Colonic mucosa (tissue), 4 donors: ENCODE results near the gene SPSB2. TPM values are rescaled to one million over a fixed set of nuclear protein-coding genes. Genes with fewer than 3 reads are reported as not detected.

Experiments
- DNase-seq: peaks from one replicate; pipeline ENCODE4 v3.0.0-alpha.2; 2020
- H3K27ac ChIP-seq: fragments of 200-600 bp; one replicate; pipeline ENCODE4 v1.8.0; 2021
- H3K27me3 ChIP-seq: fragments of 200-600 bp; one replicate; pipeline ENCODE4 v1.8.0; 2021
- H3K36me3 ChIP-seq: fragments of 200-600 bp; one replicate; pipeline ENCODE4 v1.8.0; 2021
- H3K4me1 ChIP-seq: fragments of 200-600 bp; one replicate; pipeline ENCODE4 v1.8.0; 2021; ENCODE audit warnings: mild to moderate bottlenecking
- H3K4me3 ChIP-seq: fragments of 200-600 bp; one replicate; pipeline ENCODE4 v1.8.0; 2021
- H3K9ac ChIP-seq, 2 donors: one replicate each; pipeline ENCODE4 v1.7.0; 2013; ENCODE audit warnings: control low read depth in 2 of 2, low read depth in 2 of 2, low read length in 2 of 2
- H3K9me3 ChIP-seq: fragments of 200-600 bp; one replicate; pipeline ENCODE4 v1.8.0; 2021
- intact Hi-C: fragments of 100-400 bp; cut with DNase I; formaldehyde crosslinking; loops from one replicate; pipeline ENCODE4 v1.14.1; 2022
- total RNA-seq, 2 donors: library from RNA; stranded (reverse); fragmentation: NEBNext Ultra II Directional in 1 of 2; extraction: Animal tissue kit (Norgen Biotek cat#: 25700) in 1 of 2; gene quantifications; one replicate each; pipeline ENCODE4 v1.2.1, GENCODE V29; 2021
- TF ChIP-seq, protein P1 (sequence below): fragments of 200-600 bp; IDR thresholded peaks from one replicate; pipeline ENCODE4 v1.8.0; 2022; ENCODE audit warnings: antibody characterized with exemption, mild to moderate bottlenecking
- donor health status: healthy.
- donor health status: DM: no; HTN: no; CAD: no.
- donor health status: DM: no; HTN: no; CAD: no.

Gene SPSB2
- total RNA-seq, 2 donors from 2014 or later, result 8.4 to 19.8 TPM

DNA sequence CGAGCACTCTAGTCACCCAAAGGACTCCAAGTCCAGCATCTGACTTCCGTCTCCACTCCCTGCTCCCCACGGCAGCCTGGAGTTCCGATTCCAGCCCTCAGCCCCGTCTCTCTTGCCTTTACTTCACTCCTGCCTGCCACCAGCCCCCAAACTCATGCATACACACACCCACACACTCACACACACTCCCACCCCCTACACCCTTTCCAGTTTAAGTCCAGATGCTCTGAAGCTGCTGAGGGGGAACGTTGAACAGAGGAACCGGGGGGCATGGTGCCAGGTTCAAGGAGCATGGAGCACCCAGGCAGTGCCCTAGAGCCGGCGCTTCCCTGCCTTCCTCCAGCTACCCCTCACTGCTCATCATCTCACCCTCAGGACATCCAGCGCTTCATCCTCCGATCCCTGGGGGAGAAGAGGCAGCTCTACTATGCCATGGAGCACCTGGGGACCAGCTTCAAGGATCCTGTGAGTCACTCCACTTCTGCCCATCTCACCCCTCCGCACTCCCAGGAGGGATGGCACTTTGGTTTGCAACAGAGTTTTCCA, 41.6 kb downstream of the SPSB2 start:
- H3K4me1 ChIP-seq, result no peaks in the 10 kb centered on the region
- intact Hi-C loops, result no loop called here
- no peaks in the 10 kb centered on the region for H3K9me3 ChIP-seq
- H3K27me3 ChIP-seq, result peaks cover 16% of the 10 kb centered on the region
- H3K4me3 ChIP-seq, result no peak overlapping the region
- TF ChIP-seq, protein P1, sequence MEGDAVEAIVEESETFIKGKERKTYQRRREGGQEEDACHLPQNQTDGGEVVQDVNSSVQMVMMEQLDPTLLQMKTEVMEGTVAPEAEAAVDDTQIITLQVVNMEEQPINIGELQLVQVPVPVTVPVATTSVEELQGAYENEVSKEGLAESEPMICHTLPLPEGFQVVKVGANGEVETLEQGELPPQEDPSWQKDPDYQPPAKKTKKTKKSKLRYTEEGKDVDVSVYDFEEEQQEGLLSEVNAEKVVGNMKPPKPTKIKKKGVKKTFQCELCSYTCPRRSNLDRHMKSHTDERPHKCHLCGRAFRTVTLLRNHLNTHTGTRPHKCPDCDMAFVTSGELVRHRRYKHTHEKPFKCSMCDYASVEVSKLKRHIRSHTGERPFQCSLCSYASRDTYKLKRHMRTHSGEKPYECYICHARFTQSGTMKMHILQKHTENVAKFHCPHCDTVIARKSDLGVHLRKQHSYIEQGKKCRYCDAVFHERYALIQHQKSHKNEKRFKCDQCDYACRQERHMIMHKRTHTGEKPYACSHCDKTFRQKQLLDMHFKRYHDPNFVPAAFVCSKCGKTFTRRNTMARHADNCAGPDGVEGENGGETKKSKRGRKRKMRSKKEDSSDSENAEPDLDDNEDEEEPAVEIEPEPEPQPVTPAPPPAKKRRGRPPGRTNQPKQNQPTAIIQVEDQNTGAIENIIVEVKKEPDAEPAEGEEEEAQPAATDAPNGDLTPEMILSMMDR, result no peak
- H3K36me3 ChIP-seq, result no peaks in the 10 kb centered on the region
- DNase-seq, result no peak
- H3K9ac ChIP-seq, result no peak overlapping the region
- H3K27ac ChIP-seq, result no peak overlapping the region

DNA sequence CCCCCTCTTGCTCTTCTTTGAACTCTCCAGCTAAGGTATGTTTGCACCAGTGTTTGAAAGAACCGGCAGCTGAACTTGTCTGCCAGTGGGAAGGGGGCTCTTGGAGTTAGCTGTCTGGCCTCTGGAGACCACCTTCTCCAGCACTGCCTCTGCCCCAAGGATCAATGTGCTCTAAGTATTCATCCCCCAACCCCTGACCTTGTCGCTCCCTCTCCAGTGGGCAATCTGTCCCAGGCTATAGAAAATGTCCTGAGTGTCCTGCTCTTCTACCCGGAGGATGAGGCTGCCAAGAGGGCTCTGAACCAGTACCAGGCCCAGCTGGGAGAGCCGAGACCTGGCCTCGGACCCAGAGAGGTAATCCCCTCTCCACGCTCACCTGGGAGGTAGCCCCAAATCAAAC, 42.1 kb downstream of the SPSB2 start:
- intact Hi-C loops, result no loop called here
- DNase-seq, result no peak
- Histone ChIP-seq H3K36me3 (no peaks in the 10 kb centered on the region), H3K9me3 (no peaks in the 10 kb centered on the region), H3K4me3 (no peak overlapping the region), H3K27ac (no peak overlapping the region), H3K9ac (no peak overlapping the region), H3K27me3 (peaks cover 16% of the 10 kb centered on the region), H3K4me1 (no peaks in the 10 kb centered on the region)
- TF ChIP-seq, protein P1, result no peak

DNA sequence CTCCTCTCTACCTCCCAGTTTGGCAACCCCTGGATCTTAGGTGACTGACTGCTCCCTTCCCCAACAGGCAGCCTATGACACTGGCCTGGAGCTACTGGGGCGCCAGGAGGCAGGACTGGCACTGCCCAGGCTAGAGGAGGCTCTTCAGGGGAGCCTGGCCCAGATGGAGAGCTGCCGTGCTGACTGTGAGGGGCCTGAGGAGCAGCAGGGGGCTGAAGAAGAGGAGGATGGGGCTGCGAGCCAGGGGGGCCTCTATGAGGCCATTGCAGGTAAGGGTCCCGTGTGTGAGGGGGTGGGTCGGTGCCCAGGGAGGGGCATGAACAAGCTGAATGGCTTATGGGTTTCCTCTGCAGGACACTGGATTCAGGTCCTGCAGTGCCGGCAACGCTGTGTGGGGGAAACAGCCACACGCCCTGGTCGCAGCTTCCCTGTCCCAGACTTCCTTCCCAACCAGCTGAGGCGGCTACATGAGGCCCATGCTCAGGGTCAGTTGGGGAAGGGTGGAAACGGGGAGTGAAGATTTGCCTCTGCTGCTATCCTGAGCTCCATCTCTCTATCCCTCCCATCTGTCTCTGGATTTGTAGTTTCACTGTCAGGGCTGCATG, 42.7 kb downstream of the SPSB2 start:
- DNase-seq, result no peak
- Histone ChIP-seq H3K27ac (no peak overlapping the region), H3K9me3 (no peaks in the 10 kb centered on the region), H3K27me3 (peaks cover 16% of the 10 kb centered on the region), H3K4me3 (no peak overlapping the region), H3K36me3 (no peaks in the 10 kb centered on the region), H3K9ac (no peak overlapping the region), H3K4me1 (no peaks in the 10 kb centered on the region)
- intact Hi-C loops, result no loop called here
- TF ChIP-seq, protein P1, result no peak

DNA sequence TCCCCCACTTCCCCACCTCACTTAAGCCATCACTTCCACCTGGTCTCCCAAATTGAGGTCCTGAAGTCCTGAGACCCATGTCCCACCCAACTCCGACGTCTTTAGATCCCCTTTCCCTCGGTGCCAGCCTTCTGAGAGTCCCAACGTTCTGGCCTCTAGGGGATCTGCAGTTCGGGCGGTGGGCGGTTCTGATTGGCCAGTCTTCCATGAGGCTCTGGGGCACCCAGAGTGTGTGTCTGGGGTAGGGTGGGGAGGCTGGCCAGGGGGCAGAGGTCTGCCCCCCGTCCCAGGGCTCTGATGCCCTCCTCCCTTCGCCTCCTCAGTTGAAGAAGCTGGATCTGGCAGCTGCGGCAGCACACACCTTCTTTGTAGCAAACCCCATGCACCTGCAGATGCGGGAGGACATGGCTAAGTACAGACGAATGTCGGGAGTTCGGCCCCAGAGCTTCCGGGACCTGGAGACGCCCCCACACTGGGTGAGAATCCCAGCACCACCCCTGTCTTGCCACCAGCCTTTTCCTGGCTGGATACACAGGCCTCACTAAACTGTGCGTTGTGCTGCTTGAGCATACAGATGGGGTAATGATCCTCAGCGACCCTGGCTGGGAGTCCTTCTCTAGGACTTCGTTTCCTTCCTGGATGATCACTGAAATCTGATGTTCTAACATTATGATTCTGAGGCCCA, 43.4 kb downstream of the SPSB2 start:
- peak overlapping the region; percentile 77 to 80 for H3K9ac ChIP-seq
- H3K4me1 ChIP-seq, result no peaks in the 10 kb centered on the region
- intact Hi-C loops, result loop anchor here (5.0 kb wide), 1 partner anchor 77 kb away; the partner anchor contains the start of gene MLF2
- no peaks in the 10 kb centered on the region for H3K36me3 ChIP-seq
- H3K4me3 ChIP-seq, result peak overlapping the region; percentile 53
- no peaks in the 10 kb centered on the region for H3K9me3 ChIP-seq
- TF ChIP-seq, protein P1, result no peak
- no peak for DNase-seq
- peaks cover 16% of the 10 kb centered on the region for H3K27me3 ChIP-seq
- H3K27ac ChIP-seq, result no peak overlapping the region

DNA sequence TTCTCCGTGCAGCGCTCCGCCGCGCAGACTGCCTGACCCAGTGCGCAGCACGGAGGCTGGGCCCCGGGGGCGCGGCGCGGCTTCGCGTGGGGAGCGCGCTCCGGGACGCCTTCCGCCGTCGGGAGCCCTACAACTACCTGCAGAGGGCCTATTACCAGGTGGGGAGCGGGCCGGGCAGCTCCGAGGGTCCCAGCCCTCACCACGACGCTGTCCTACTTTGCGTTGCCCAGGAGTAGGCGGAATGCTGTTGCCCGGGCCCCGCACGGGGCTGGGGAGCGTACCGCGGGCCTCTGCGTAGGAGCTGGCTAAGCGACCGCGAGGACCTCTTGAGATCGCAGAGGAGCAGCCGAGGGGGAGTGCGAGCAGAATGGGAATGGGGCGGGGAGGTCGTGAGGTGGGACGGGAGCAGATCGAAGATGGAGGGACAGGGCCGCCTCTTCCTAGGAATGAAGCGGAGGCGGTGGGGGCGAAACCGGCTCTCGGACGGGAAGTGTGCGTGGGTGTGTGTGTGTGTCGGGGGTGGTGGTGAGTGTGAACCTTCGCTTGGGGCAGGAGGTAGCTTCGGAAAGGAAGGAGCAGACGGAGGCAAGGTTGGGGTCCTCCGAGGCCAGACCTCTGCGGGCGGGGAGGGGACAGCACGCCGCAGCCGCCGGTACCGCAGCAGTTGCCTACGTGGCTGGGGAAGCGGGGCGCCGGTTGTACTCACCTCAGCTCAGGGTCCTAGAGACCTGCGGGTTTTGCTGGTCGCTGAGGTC, 44.1 kb downstream of the SPSB2 start:
- H3K4me1 ChIP-seq, result no peaks in the 10 kb centered on the region
- H3K27me3 ChIP-seq, result peaks cover 16% of the 10 kb centered on the region
- intact Hi-C loops, result loop anchor here (5.0 kb wide), 1 partner anchor 77 kb away; the partner anchor contains the start of gene MLF2

More for the DNA sequence above, 44.1 kb downstream of the SPSB2 start:
- Histone ChIP-seq H3K36me3 (no peaks in the 10 kb centered on the region), H3K9me3 (no peaks in the 10 kb centered on the region), H3K27ac (no peak overlapping the region), H3K4me3 (peak overlapping the region; percentile 53), H3K9ac (peak overlapping the region; percentile 77 to 80)
- TF ChIP-seq, protein P1, result no peak
- DNase-seq, result no peak
